GM13976 (cell line): ENCODE measurements around the gene C8A.

Source experiments
- DNase-seq: peaks from one replicate; pipeline ENCODE4 v3.0.0; 2012; ENCODE audit warnings: low spot score
- CTCF ChIP-seq: IDR thresholded peaks from 2 replicates; pipeline ENCODE4 v1.5.1; 2012; ENCODE audit warnings: borderline replicate concordance, mild to moderate bottlenecking; ENCODE audit not compliant: insufficient read depth; ENCODE audit errors: extremely low read depth, missing control alignments, control extremely low read depth
- in situ Hi-C: fragments of 300-500 bp; cut with MboI; formaldehyde crosslinking; loops from one replicate; pipeline ENCODE4 v1.12.0; 2022; ENCODE audit warnings: low sequenced_read_pairs, mixed read lengths, inconsistent platforms; ENCODE audit not compliant: unreplicated experiment

Gene C8A

GRCh38 chr1:56816909-56817308, 37.7 kb upstream of the C8A start:
- DNase-seq, result no peak
- in situ Hi-C loops, result no loop called here
- no peak for TF ChIP-seq CTCF

- no peak for TF ChIP-seq CTCF
- in situ Hi-C loops, result no loop called here
- DNase-seq, result no peak
These were observed 36.7 kb upstream of the C8A start for GRCh38 chr1:56817716-56818463.

- no peak for DNase-seq
- TF ChIP-seq CTCF, result no peak
- in situ Hi-C loops, result no loop called here
These were observed 35.2 kb upstream of the C8A start, which contains the start of gene FYB2 for GRCh38 chr1:56819387-56819899. Gene FYB2, minus strand, starts transcription at chr1:56819404. Its CDS starts 114 bp downstream, at chr1:56819290.

GRCh38 chr1:56820755-56821461, 33.7 kb upstream of the C8A start:
- peak; percentile 81 for DNase-seq
- in situ Hi-C loops, result no loop called here
- TF ChIP-seq CTCF, result peak; percentile 87

- no peak for DNase-seq
- no peak for TF ChIP-seq CTCF
- in situ Hi-C loops, result no loop called here
These were observed 33.2 kb upstream of the C8A start for GRCh38 chr1:56821462-56821797.

- no peak for DNase-seq
- TF ChIP-seq CTCF, result no peak
- in situ Hi-C loops, result no loop called here
These were observed 30.3 kb upstream of the C8A start for GRCh38 chr1:56824271-56824670.
